Measurements from ENCODE around the gene DNAJB12. TPM values are rescaled to one million over a fixed set of nuclear protein-coding genes. Genes with fewer than 3 reads are reported as not detected.

The DNAJB12 gene
- total and polyA plus RNA-seq, 10 of the 15 experiments (the other 5 are each of a cell fraction or from before 2014, with no cell fraction given) = 4.6 to 31.6 (median 18.8) TPM

GRCh38 chr10:72328045-72328828 is 26.5 kb downstream of the DNAJB12 start (continued):
- TF ChIP-seq, protein P1, sequence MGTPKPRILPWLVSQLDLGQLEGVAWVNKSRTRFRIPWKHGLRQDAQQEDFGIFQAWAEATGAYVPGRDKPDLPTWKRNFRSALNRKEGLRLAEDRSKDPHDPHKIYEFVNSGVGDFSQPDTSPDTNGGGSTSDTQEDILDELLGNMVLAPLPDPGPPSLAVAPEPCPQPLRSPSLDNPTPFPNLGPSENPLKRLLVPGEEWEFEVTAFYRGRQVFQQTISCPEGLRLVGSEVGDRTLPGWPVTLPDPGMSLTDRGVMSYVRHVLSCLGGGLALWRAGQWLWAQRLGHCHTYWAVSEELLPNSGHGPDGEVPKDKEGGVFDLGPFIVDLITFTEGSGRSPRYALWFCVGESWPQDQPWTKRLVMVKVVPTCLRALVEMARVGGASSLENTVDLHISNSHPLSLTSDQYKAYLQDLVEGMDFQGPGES (IDR thresholded peaks at IDR 0.05) = no peak
- TF ChIP-seq HDAC6 (IDR thresholded peaks at IDR 0.05; ENCODE audit: unreplicated experiment) = no peak
- no peak for TF ChIP-seq RAD51 (IDR thresholded peaks at IDR 0.05)
- TF ChIP-seq TCF3 (IDR thresholded peaks at IDR 0.05; ENCODE audit: borderline replicate concordance, insufficient read depth, low read depth, low read length) = 0 out of 2 replicates have a peak, but pooled peaks have one; percentile 17
- no peak for TF ChIP-seq ASH2L (IDR thresholded peaks at IDR 0.05; ENCODE audit: borderline replicate concordance, low read depth)
- TF ChIP-seq FOS (IDR thresholded peaks at IDR 0.05; ENCODE audit: borderline replicate concordance, extremely low read depth, insufficient read length) = no peak
- no peak for TF ChIP-seq ZBTB4 (CRISPR knock-in tag; IDR thresholded peaks at IDR 0.05)
- TF ChIP-seq, protein P2, sequence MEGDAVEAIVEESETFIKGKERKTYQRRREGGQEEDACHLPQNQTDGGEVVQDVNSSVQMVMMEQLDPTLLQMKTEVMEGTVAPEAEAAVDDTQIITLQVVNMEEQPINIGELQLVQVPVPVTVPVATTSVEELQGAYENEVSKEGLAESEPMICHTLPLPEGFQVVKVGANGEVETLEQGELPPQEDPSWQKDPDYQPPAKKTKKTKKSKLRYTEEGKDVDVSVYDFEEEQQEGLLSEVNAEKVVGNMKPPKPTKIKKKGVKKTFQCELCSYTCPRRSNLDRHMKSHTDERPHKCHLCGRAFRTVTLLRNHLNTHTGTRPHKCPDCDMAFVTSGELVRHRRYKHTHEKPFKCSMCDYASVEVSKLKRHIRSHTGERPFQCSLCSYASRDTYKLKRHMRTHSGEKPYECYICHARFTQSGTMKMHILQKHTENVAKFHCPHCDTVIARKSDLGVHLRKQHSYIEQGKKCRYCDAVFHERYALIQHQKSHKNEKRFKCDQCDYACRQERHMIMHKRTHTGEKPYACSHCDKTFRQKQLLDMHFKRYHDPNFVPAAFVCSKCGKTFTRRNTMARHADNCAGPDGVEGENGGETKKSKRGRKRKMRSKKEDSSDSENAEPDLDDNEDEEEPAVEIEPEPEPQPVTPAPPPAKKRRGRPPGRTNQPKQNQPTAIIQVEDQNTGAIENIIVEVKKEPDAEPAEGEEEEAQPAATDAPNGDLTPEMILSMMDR (IDR thresholded peaks at IDR 0.05 in 2 of 3, conservative IDR thresholded peaks at IDR 0.05 in 1 of 3; ENCODE audit: control insufficient read depth in 2 of 3, extremely low read depth in 1 of 3, insufficient read depth in 1 of 3, low read depth in 3 of 3, low read length in 3 of 3) = peak; percentile 11 to 54 (median 41); a peak in 4 of 6 replicates
- no peak for TF ChIP-seq CHD4 (IDR thresholded peaks at IDR 0.05)
- no peak for TF ChIP-seq TCF7 (IDR thresholded peaks at IDR 0.05; ENCODE audit: borderline replicate concordance)
- TF ChIP-seq ZBTB40 (IDR thresholded peaks at IDR 0.05; ENCODE audit: borderline replicate concordance) = no peak
- TF ChIP-seq, protein P3, sequence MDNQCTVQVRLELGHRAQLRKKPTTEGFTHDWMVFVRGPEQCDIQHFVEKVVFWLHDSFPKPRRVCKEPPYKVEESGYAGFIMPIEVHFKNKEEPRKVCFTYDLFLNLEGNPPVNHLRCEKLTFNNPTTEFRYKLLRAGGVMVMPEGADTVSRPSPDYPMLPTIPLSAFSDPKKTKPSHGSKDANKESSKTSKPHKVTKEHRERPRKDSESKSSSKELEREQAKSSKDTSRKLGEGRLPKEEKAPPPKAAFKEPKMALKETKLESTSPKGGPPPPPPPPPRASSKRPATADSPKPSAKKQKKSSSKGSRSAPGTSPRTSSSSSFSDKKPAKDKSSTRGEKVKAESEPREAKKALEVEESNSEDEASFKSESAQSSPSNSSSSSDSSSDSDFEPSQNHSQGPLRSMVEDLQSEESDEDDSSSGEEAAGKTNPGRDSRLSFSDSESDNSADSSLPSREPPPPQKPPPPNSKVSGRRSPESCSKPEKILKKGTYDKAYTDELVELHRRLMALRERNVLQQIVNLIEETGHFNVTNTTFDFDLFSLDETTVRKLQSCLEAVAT (IDR thresholded peaks at IDR 0.05) = peak; percentile 75
- TF ChIP-seq CHD2 (IDR thresholded peaks at IDR 0.05; ENCODE audit: borderline replicate concordance, low read depth, low read length) = no peak

Measured in GM12878 (cell line).